Endodermal cell (in vitro differentiated cells): Measurements from ENCODE around the gene AMMECR1. TPM values are rescaled to one million over a fixed set of nuclear protein-coding genes. Genes with fewer than 3 reads are reported as not detected.

ENCODE experiments used
- DNase-seq: peaks from one replicate; pipeline ENCODE4 v3.0.0-alpha.2; 2017
- H3K27ac ChIP-seq: 2 replicates; pipeline ENCODE4 v1.5.1; 2013; ENCODE audit warnings: mild to moderate bottlenecking, low read depth, low read length, moderate library complexity
- H3K27me3 ChIP-seq: 2 replicates; pipeline ENCODE4 v1.6.1; 2013; ENCODE audit warnings: mild to moderate bottlenecking, low read length, moderate library complexity; ENCODE audit not compliant: insufficient read depth, control insufficient read depth, poor library complexity, severe bottlenecking
- H3K36me3 ChIP-seq: 2 replicates; pipeline ENCODE4 v1.7.0; 2013; ENCODE audit warnings: mild to moderate bottlenecking, low read length, moderate library complexity; ENCODE audit not compliant: control insufficient read depth, insufficient read depth
- H3K4me1 ChIP-seq: one replicate; pipeline ENCODE4 v1.7.0; 2013; ENCODE audit warnings: low read length; ENCODE audit not compliant: control insufficient read depth, insufficient read depth
- H3K4me3 ChIP-seq: 2 replicates; pipeline ENCODE4 v1.5.1; 2013; ENCODE audit warnings: mild to moderate bottlenecking, low read length, moderate library complexity
- H3K9ac ChIP-seq: 2 replicates; pipeline ENCODE4 v1.6.1; 2013; ENCODE audit warnings: mild to moderate bottlenecking, low read length, moderate library complexity; ENCODE audit not compliant: poor library complexity, severe bottlenecking; ENCODE audit errors: extremely low read depth
- H3K9me3 ChIP-seq: 2 replicates; pipeline ENCODE4 v1.6.1; 2013; ENCODE audit warnings: mild to moderate bottlenecking, low read length, moderate library complexity; ENCODE audit not compliant: control insufficient read depth
- H3K27ac Mint-ChIP-seq: 2 replicates; pipeline ENCODE4 v1.8.0; 2020; ENCODE audit warnings: mixed read lengths
- H3K27me3 Mint-ChIP-seq: 2 replicates; pipeline ENCODE4 v1.8.0; 2021; ENCODE audit warnings: mild to moderate bottlenecking, mixed read lengths; ENCODE audit not compliant: insufficient read depth
- H3K36me3 Mint-ChIP-seq: 2 replicates; pipeline ENCODE4 v1.8.0; 2020; ENCODE audit warnings: low read depth, mixed read lengths
- H3K4me1 Mint-ChIP-seq: 2 replicates; pipeline ENCODE4 v1.8.0; 2020; ENCODE audit warnings: mixed read lengths
- H3K4me3 Mint-ChIP-seq: 2 replicates; pipeline ENCODE4 v1.8.0; 2020; ENCODE audit warnings: mild to moderate bottlenecking, moderate library complexity, mixed read lengths
- H3K9me3 Mint-ChIP-seq: 2 replicates; pipeline ENCODE4 v1.8.0; 2020; ENCODE audit warnings: mild to moderate bottlenecking, mixed read lengths
- CTCF ChIP-seq: fragments of 200-600 bp; sonication (generic); conservative IDR thresholded peaks from 2 replicates; pipeline ENCODE4 v1.5.0; 2021; ENCODE audit warnings: antibody characterized with exemption, mild to moderate bottlenecking
- WGBS, 2 experiments: methylation state at CpG; one replicate each; pipeline versions ENCODE4 v1.1.5 to v1.1.7; 2013; ENCODE audit warnings: missing lambda C conversion rate in 2 of 2, mixed read lengths in 1 of 2; ENCODE audit not compliant: insufficient coverage in 1 of 2, insufficient read length in 1 of 2; 5-methylcytosine and 5-hydroxymethylcytosine counted together
- total RNA-seq, 2 donors: library from RNA; stranded (reverse); fragmentation: NEBNext Ultra II Directional in 1 of 2; extraction: Animal tissue kit (Norgen Biotek cat#: 25700) in 1 of 2; gene quantifications; 2 replicates in 1 of 2; 3 replicates in 1 of 2; pipeline ENCODE4 v1.2.1, GENCODE V29; 2021

Gene AMMECR1
- total RNA-seq, 2 donors from 2014 or later, result 26.8 to 62.2 TPM

- Mint-ChIP-seq H3K27me3 (no peaks in the 10 kb centered on the region), H3K4me1 (peaks cover 7% of the 10 kb centered on the region), H3K9me3 (no peaks in the 10 kb centered on the region), H3K4me3 (no peak overlapping the region), H3K36me3 (peaks cover 10% of the 10 kb centered on the region), H3K27ac (no peak overlapping the region)
- no peak for TF ChIP-seq CTCF
- peaks cover 17% of the 10 kb centered on the region for H3K36me3 ChIP-seq
- no peak overlapping the region for H3K4me3 ChIP-seq
- H3K27ac ChIP-seq, result no peak overlapping the region
- WGBS, 2 experiments, result no CpG with 5 or more reads among the region's 1 CpG
- H3K9me3 ChIP-seq, result no peaks in the 10 kb centered on the region
- no peaks in the 10 kb centered on the region for H3K27me3 ChIP-seq
- no peak overlapping the region for H3K9ac ChIP-seq
- H3K4me1 ChIP-seq, result no peaks in the 10 kb centered on the region
- no peak for DNase-seq
Measured at GRCh38 chrX:110213183-110213582, 104.7 kb downstream of the AMMECR1 start.

GRCh38 chrX:110212299-110212698, 105.6 kb downstream of the AMMECR1 start:
- no peaks in the 10 kb centered on the region for H3K9me3 Mint-ChIP-seq
- Histone ChIP-seq H3K9ac (no peak overlapping the region), H3K36me3 (peaks cover 19% of the 10 kb centered on the region), H3K27me3 (no peaks in the 10 kb centered on the region), H3K9me3 (no peaks in the 10 kb centered on the region), H3K4me3 (no peak overlapping the region), H3K4me1 (no peaks in the 10 kb centered on the region), H3K27ac (no peak overlapping the region)
- no peak overlapping the region for H3K27ac Mint-ChIP-seq
- H3K27me3 Mint-ChIP-seq, result no peaks in the 10 kb centered on the region
- TF ChIP-seq CTCF, result peak; percentile 70
- H3K4me1 Mint-ChIP-seq, result peaks cover 7% of the 10 kb centered on the region
- no peak overlapping the region for H3K4me3 Mint-ChIP-seq
- WGBS, 2 experiments, result 100% methylated on average over 1 to 2 of the region's 3 CpGs
- DNase-seq, result no peak
- H3K36me3 Mint-ChIP-seq, result peaks cover 12% of the 10 kb centered on the region

- peaks cover 7% of the 10 kb centered on the region for H3K4me1 Mint-ChIP-seq
- no peak for TF ChIP-seq CTCF
- Histone ChIP-seq H3K4me3 (no peak overlapping the region), H3K4me1 (no peaks in the 10 kb centered on the region), H3K9ac (no peak overlapping the region), H3K27ac (no peak overlapping the region), H3K9me3 (no peaks in the 10 kb centered on the region), H3K36me3 (peaks cover 24% of the 10 kb centered on the region), H3K27me3 (no peaks in the 10 kb centered on the region)
- no peaks in the 10 kb centered on the region for H3K27me3 Mint-ChIP-seq
- WGBS, 2 experiments, result 40 to 91% methylated on average over 1 of the region's 1 CpG
- DNase-seq, result no peak
- H3K4me3 Mint-ChIP-seq, result no peak overlapping the region
- no peak overlapping the region for H3K27ac Mint-ChIP-seq
- H3K9me3 Mint-ChIP-seq, result no peaks in the 10 kb centered on the region
- peaks cover 13% of the 10 kb centered on the region for H3K36me3 Mint-ChIP-seq
Measured at GRCh38 chrX:110211340-110211739, 106.5 kb downstream of the AMMECR1 start.
